ENCODE results near the gene ATAD3A.
"Not testable (repeated sequence)": the region's sequence is repeated elsewhere in the genome, so short reads cannot be mapped to it uniquely, and the experiment has no call there.

Gene ATAD3A

DNA sequence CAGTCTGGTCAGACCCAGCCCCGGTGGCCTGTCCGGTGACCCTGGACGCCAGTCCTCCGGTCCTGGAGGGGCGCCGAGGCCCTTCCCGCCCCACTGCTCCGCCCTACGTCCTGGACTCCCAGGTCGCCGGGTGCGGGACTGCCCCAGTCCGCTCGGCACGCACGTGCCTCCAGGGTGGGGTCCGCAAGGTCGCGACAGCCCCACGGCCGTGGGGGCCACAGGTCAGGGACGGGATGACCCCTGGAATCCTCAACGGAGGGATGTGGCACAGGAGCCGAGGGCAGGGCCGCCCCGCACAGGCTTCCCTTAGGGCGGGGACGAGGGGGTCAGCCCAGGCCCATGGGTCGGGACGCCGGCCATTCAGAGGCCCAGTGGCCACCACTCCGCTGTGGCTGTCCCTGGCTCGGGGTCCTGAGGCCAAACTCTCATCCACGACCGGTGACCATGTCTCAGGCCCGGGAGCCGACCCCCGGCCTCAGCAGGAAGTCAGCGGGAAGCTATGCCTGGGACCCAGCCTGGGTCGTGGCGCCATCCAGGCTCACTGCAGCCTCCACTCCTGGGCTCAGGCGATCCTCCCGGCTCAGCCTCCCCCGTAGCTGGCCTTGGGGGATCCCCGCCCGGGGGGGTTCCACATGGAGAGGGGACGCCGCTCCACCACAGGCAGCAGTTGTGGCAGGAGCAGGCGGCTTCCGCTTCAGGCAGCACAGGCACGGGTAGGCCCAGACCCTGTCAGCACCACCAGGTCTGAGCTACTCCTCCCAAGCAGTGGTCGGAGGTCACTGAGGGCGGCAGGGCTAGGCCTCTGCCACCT lies 29.1 kb downstream of the ATAD3A start:
- no peak for DNase-seq

DNA sequence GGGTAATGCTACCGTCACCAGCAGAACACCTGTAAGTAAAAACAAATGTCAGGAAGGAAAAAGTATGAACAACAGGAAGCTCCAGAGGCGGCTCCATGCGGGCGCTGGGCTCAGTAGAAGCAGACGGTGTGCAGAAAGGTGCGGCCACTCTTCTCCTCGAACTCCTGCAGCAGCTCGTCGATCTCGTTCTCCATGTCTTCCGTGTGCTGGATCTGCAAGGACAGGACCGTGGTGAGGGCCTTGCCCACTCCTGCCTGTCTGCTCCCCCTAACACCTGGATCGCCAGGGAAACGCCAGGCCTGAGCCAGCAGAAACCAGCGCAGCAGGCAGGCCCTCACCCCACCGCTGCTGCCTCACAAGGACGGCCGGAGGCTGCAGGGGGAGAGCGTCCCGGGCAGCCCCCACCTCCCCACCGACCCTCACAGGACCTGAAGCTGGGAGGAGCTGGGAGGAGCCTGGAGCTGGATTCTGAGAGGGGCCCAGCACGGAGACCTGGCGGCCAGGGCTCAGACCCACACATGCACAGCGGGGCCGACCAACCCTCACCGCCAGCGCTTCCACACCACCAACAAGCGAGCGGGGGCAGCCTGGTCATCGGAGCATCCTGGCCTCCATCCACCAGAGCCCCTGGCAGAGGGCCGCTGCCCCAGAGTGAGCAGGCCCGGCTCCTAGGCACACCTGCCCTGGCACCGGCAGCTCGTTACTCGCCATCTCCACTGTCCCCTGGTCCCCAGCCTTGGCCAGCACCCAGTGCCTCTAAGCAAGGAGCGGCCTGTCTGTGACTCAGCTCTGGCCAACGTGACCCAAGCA lies 30.2 kb downstream of the ATAD3A start:
- DNase-seq: no peak

- no peak for DNase-seq
These were observed 31.1 kb downstream of the ATAD3A start for GRCh38 chr1:1542766-1543705.

GRCh38 chr1:1543706-1544099 lies 31.7 kb downstream of the ATAD3A start:
- no peak for DNase-seq

DNA sequence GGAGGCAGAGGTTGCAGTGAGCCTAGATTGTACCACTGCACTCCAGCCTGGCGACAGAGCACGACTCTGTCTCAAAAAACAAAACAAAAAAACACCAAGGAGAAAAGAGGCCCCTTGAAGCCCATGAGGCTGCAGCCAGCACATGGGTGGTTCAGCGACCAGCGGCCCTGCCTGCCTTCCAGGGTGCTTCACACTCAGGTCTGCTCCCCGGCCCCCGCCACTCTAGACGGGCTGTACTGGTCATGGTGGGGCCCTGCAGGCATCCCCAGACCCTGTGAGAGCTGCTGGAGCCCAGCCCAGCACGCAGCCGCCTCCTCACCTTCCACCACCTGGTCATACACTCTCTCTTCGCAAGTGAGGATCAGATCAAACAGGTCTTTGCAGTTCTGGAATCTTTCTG lies 32.6 kb downstream of the ATAD3A start:
- DNase-seq: no peak

- DNase-seq: no peak
These were observed 34.2 kb downstream of the ATAD3A start for GRCh38 chr1:1545946-1546737.

DNA sequence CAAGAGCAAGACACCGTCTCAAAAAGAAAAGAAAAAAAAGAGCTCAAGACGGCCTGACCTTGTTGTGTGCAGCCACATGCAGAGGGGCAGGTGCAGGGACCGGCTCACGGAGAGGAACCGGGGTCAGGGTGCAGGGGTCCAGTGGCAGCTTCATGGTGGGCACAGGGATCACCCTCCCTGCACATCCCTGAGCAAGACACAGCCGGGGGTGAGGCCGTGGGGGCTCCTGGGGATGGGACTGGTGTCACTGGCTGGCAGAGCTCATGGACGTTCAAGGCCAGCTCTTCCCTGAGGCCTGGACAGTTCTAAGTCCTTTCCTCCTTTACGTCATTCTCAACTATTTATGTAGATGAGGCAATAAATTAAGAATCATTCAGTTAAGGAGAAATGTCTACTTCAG lies 35.0 kb downstream of the ATAD3A start:
- DNase-seq: no peak

- no peak for DNase-seq
These were observed 35.5 kb downstream of the ATAD3A start for GRCh38 chr1:1547476-1547875.

DNA sequence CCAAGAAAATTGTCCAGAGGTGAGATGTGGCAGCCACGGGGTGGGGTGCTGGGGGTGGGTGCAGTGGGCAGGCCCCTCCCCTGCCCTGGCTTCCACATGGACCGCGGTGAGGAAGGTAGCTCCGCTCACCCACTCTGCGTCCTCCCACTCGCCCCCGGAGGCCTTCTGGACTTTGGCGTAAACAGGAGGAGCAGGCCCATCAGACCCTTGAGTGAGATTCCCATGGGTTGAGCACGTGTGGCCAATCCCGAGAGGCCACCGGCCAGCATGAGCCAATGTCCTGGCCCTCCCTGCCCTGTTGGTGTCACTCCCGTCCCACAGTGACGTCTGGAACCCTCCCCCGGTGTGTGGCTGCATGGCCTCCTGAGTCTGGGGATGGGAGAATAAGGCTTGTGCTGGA lies 36.6 kb downstream of the ATAD3A start:
- DNase-seq: no peak

GRCh38 chr1:1550087-1550486 lies 38.1 kb downstream of the ATAD3A start:
- no peak for DNase-seq

DNA sequence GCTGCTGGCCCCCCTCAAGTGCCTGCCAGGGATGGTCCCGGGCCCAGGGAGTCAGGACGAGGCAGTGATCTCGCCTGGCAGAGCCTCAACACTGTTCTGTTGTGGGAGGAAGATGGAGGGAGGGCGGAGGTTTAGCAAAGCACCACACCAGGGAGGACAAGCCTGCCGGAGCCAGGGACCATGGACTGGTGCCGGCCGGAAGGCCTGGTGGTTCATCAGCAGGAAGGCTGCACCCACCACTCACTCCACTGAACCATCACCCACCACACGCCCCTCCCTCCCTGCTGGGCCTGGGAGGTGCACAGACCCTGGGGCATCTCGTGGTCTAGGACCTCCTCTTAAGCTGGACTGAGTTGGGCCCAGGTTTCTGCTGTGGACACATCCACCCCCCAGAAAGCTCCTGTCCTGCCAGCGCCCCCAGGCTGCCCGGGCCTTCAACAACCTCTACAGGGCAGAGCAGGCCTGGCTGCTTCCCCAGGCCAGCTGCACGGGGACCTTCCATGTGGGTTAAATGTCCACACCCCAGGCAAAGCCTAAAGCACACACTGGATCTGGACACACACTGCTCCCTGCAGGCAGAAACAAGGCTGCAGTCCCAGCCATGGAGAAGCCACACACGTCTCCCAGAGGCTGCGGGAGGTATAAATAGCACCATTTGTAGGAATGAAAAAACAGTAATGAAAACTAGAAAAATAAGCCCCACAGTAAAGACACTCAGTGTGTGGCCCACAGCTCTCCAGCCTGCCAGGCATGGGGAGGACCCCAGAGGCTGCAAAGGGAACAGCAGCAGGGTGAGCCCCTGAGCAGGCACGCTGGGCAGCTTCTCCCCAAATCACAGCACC lies 38.9 kb downstream of the ATAD3A start:
- DNase-seq: no peak

GRCh38 chr1:1551524-1552262 lies 39.7 kb downstream of the ATAD3A start:
- DNase-seq: no peak

GRCh38 chr1:1552263-1552639 lies 40.3 kb downstream of the ATAD3A start:
- DNase-seq: no peak

DNA sequence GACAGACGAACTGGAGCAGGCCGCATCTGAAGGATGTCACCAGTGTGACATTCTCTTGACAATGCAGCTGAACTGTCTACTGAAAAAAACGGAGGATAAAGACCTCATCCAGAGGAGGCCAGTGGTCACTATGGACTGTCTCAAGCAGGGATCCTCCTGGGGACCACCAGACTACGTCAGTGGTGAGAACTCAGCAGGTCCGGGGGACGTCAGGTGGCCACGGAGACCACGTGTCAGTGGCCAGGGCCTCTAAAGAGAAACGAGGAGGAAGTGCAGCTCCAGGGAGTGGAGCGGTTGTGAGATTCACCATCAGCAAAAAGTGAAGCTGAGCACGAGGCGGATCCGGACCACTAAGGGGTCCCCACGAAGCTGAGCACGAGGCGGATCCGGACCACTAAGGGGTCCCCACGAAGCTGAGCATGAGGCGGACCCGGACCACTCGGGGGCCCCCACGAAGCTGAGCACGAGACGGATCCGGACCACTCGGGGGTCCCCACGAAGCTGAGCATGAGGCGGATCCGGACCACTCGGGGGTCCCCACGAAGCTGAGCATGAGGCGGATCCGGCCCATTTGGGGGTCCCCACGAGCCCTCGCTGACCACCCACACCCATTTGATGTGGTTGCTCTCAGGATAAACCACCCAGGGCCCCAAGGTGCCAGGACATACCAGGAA lies 42.0 kb downstream of the ATAD3A start:
- no peak for DNase-seq

DNA sequence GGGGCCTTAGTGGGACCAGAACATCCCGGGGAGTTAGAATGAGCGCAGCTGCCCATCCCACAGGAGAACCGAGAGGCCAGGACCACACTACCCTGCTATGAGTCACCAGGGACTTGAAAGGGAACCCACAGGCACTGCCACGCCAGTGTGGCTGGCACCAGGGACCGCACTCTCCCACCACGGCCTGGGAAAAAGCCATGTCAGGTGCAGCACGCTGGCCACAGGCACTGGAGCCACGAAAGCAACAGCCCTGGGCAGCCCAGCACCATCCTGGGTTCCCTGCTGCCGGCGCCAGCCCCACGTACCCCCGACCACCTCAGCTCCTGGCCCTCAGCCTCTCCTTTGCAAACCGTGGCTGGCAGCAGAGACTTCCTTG lies 42.6 kb downstream of the ATAD3A start:
- DNase-seq: no peak

DNA sequence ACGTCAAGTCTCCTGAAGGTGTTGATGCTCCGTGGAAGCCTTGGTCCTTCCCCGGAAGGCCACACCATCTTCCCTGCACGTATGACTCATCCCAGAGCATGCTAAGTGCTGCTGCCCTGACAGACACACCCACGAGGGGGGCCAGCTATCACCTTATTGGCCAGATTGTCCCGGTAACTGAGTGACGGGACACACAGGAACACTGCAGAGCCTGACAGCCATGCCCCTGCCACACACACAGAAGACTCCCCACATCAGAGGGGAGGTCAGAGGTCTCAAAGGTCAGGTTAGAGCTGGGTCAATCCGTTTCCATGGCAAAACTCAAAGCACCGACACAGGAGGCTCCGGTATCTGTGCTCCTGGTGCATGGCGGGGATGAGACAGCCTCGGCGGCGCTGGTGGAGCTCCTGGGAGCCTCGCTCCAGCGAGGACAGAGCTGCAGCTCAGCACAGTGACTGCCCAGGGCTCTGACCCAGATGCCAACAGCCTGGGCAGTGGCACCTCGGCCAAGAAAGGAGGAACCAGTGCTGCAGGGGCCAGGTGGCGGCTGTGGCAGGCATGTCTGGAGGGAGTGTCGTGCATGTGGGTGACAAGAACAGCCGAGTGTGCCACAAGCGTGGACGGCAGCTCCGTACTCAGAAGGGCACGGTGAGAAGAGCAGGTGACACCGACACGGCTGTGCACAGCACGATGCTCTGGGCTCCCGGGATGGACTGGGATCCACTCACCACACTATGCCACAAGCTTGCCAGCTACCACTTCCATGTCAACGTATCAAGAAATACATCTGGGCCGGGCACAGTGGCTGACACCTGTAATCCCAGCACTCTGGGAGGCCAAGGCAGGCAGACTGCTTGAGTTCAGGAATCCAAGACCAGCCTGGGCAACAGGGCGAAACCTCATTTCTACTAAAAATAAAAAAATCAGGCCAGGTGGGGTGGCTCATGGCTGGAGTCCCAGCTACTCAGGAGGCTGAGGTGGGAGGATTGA lies 43.3 kb downstream of the ATAD3A start:
- no peak for DNase-seq

DNA sequence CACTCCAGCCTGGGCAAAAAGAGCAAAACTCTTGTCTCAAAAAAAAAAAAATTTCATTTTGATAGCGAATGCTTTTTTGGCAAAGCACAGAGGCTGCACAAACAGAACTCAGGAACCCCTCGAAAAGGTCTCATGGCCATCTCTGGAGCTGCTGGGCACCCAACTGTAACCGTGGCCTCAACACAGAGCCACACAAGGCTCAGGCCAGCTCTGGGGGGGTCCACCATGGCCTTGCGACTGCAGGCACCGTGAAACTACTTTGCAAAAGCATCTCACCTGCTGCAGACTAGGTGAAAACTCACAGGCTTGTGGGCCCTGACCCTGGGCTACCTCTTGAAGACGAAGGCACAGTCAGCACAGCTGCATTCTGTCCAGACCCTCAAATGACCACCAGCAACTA lies 44.5 kb downstream of the ATAD3A start:
- no peak for DNase-seq

DNA sequence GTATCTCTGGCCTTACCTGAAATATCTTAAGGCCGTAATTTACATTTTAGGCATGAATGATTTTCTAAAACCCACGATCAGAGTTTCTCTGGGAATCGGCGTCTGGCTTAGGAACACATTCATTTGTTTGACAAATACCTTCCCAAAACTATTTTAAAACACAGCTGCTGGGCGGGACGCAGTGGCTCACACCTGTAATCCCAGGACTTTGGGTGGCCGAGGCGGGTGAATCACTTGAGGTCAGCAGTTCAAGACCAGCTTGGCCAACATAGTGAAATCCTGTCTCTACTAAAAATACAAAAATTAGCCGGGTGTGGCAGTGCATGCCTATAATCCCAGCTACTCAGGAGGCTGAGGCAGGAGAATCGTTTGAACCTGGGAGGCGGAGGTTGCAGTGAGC lies 45.0 kb downstream of the ATAD3A start:
- DNase-seq: not testable (repeated sequence)

GRCh38 chr1:1557688-1558087 lies 45.7 kb downstream of the ATAD3A start:
- DNase-seq: not testable (repeated sequence)
